H9 (cell line): Measurements from ENCODE around the gene ERBIN. TPM values are rescaled to one million over a fixed set of nuclear protein-coding genes. Genes with fewer than 3 reads are reported as not detected.

Experiments
- DNase-seq: peaks from one replicate; pipeline ENCODE4 v3.0.0-alpha.2; 2017
- H2AFZ ChIP-seq: one replicate; pipeline ENCODE4 v1.6.1; 2013; ENCODE audit warnings: mild to moderate bottlenecking, low read length, control low read depth, moderate library complexity
- H2AK5ac ChIP-seq: 2 replicates; pipeline ENCODE4 v1.6.1; 2013; ENCODE audit warnings: low read length, control low read depth, mixed read lengths; ENCODE audit not compliant: insufficient read length
- H2BK120ac ChIP-seq: one replicate; pipeline ENCODE4 v1.6.1; 2013; ENCODE audit warnings: low read depth, mild to moderate bottlenecking, low read length, control low read depth, inconsistent platforms; ENCODE audit not compliant: poor library complexity, severe bottlenecking
- H2BK12ac ChIP-seq: 2 replicates; pipeline ENCODE4 v1.6.1; 2013; ENCODE audit warnings: low read length, control low read depth, mixed read lengths, low read depth; ENCODE audit not compliant: insufficient read length
- H2BK15ac ChIP-seq: 2 replicates; pipeline ENCODE4 v1.6.1; 2013; ENCODE audit warnings: low read depth, low read length, control low read depth
- H2BK20ac ChIP-seq: one replicate; pipeline ENCODE4 v1.6.1; 2013; ENCODE audit warnings: low read depth, mild to moderate bottlenecking, low read length, control low read depth, inconsistent platforms; ENCODE audit not compliant: poor library complexity, severe bottlenecking
- H2BK5ac ChIP-seq: 2 replicates; pipeline ENCODE4 v1.6.1; 2013; ENCODE audit warnings: low read length, control low read depth, mixed read lengths; ENCODE audit not compliant: insufficient read length
- H3K14ac ChIP-seq: 2 replicates; pipeline ENCODE4 v1.6.1; 2013; ENCODE audit warnings: low read length, control low read depth; ENCODE audit not compliant: insufficient read depth
- H3K18ac ChIP-seq: 2 replicates; pipeline ENCODE4 v1.6.1; 2013; ENCODE audit warnings: low read depth, mild to moderate bottlenecking, mixed read lengths, low read length, control low read depth; ENCODE audit not compliant: insufficient read length
- H3K23ac ChIP-seq: 2 replicates; pipeline ENCODE4 v1.6.1; 2013; ENCODE audit warnings: low read length, control low read depth, mixed read lengths, low read depth; ENCODE audit not compliant: insufficient read length
- H3K23me2 ChIP-seq: 2 replicates; pipeline ENCODE4 v1.6.1; 2013; ENCODE audit warnings: low read depth, mild to moderate bottlenecking, mixed read lengths, low read length, control low read depth; ENCODE audit not compliant: insufficient read length, poor library complexity, severe bottlenecking
- H3K27ac ChIP-seq: 2 replicates; pipeline ENCODE4 v1.5.1; 2013; ENCODE audit warnings: low read length, control low read depth, mixed read lengths, low read depth; ENCODE audit not compliant: insufficient read length
- H3K27me3 ChIP-seq: 2 replicates; pipeline ENCODE4 v1.6.1; 2013; ENCODE audit warnings: low read length, control low read depth, inconsistent platforms; ENCODE audit not compliant: insufficient read depth
- H3K4ac ChIP-seq: 2 replicates; pipeline ENCODE4 v1.6.1; 2013; ENCODE audit warnings: low read depth, mild to moderate bottlenecking, control low read depth, inconsistent platforms, low read length, moderate library complexity
- H3K4me1 ChIP-seq: 2 replicates; pipeline ENCODE4 v1.6.1; 2013; ENCODE audit warnings: low read length, control low read depth, inconsistent platforms; ENCODE audit not compliant: insufficient read depth
- H3K4me2 ChIP-seq: 2 replicates; pipeline ENCODE4 v1.6.1; 2013; ENCODE audit warnings: low read length, control low read depth, mixed read lengths; ENCODE audit not compliant: insufficient read length, insufficient read depth
- H3K56ac ChIP-seq: 2 replicates; pipeline ENCODE4 v1.6.1; 2013; ENCODE audit warnings: low read depth, mild to moderate bottlenecking, mixed read lengths, low read length, control low read depth; ENCODE audit not compliant: insufficient read length
- H3K79me1 ChIP-seq: 2 replicates; pipeline ENCODE4 v1.6.1; 2013; ENCODE audit warnings: low read depth, mild to moderate bottlenecking, moderate library complexity, low read length, control low read depth, inconsistent platforms; ENCODE audit not compliant: insufficient read depth, poor library complexity, severe bottlenecking
- H3K79me2 ChIP-seq: 2 replicates; pipeline ENCODE4 v1.6.1; 2013; ENCODE audit warnings: low read length, control low read depth, inconsistent platforms; ENCODE audit not compliant: insufficient read depth
- H3K9ac ChIP-seq: 2 replicates; pipeline ENCODE4 v1.6.1; 2013; ENCODE audit warnings: low read length, control low read depth, mixed read lengths; ENCODE audit not compliant: insufficient read length; ENCODE audit errors: extremely low read depth
- H3K9me3 ChIP-seq: one replicate; pipeline ENCODE4 v1.6.1; 2013; ENCODE audit warnings: low read depth, low read length, inconsistent platforms; ENCODE audit not compliant: control insufficient read depth
- H3T11ph ChIP-seq: one replicate; pipeline ENCODE4 v1.6.1; 2013; ENCODE audit warnings: mild to moderate bottlenecking, low read length, control low read depth, inconsistent platforms
- H4K20me1 ChIP-seq: one replicate; pipeline ENCODE4 v1.6.1; 2013; ENCODE audit not compliant: control insufficient read depth, insufficient read length, insufficient read depth
- H4K5ac ChIP-seq: 2 replicates; pipeline ENCODE4 v1.6.1; 2013; ENCODE audit warnings: low read depth, mild to moderate bottlenecking, mixed read lengths, low read length, control low read depth; ENCODE audit not compliant: insufficient read length
- H4K8ac ChIP-seq: replicated peaks from 2 replicates; pipeline ENCODE4 v1.6.1; 2013; ENCODE audit warnings: low read length, control low read depth, mixed read lengths, low read depth; ENCODE audit not compliant: insufficient read length
- H4K91ac ChIP-seq: 2 replicates; pipeline ENCODE4 v1.6.1; 2013; ENCODE audit warnings: low read depth, mild to moderate bottlenecking, moderate library complexity, mixed read lengths, low read length, control low read depth; ENCODE audit not compliant: insufficient read length
- H3K27ac Mint-ChIP-seq, 3 experiments: 2 replicates in 2 of 3; 3 replicates in 1 of 3; pipeline ENCODE4 v1.8.0; 2020 to 2021; ENCODE audit warnings: mixed read lengths in 3 of 3, mild to moderate bottlenecking in 1 of 3, moderate library complexity in 1 of 3
- H3K27me3 Mint-ChIP-seq: 2 replicates; pipeline ENCODE4 v1.8.0; 2021; ENCODE audit warnings: low read depth, mild to moderate bottlenecking, moderate library complexity, mixed read lengths
- H3K36me3 Mint-ChIP-seq, 3 experiments: 2 replicates in 2 of 3; 3 replicates in 1 of 3; pipeline ENCODE4 v1.8.0; 2020 to 2021; ENCODE audit warnings: low read depth in 3 of 3, mixed read lengths in 3 of 3; ENCODE audit not compliant: insufficient read depth in 1 of 3
- H3K4me1 Mint-ChIP-seq, 2 experiments: 2 replicates each; pipeline ENCODE4 v1.8.0; 2020; ENCODE audit warnings: mixed read lengths in 2 of 2
- H3K4me3 Mint-ChIP-seq, 2 experiments: 2 replicates in 1 of 2; 3 replicates in 1 of 2; pipeline ENCODE4 v1.8.0; 2020 to 2021; ENCODE audit warnings: mild to moderate bottlenecking in 2 of 2, mixed read lengths in 2 of 2, moderate library complexity in 1 of 2
- H3K9me3 Mint-ChIP-seq, 2 experiments: 2 replicates in 1 of 2; 3 replicates in 1 of 2; pipeline ENCODE4 v1.8.0; 2020; ENCODE audit warnings: mild to moderate bottlenecking in 2 of 2, mixed read lengths in 2 of 2, moderate library complexity in 1 of 2
- total RNA-seq: library from RNA; stranded (reverse); gene quantifications from 2 replicates; pipeline ENCODE4 v1.2.1, GENCODE V29; 2021
- TF ChIP-seq, protein P1 (sequence below): fragments of 200-600 bp; sonication (generic); conservative IDR thresholded peaks from 3 replicates; pipeline ENCODE4 v1.8.0; 2021; ENCODE audit warnings: antibody characterized with exemption, mild to moderate bottlenecking

ERBIN gene
- total RNA-seq, 1 experiment from 2014 or later, result 42.9 TPM

DNA sequence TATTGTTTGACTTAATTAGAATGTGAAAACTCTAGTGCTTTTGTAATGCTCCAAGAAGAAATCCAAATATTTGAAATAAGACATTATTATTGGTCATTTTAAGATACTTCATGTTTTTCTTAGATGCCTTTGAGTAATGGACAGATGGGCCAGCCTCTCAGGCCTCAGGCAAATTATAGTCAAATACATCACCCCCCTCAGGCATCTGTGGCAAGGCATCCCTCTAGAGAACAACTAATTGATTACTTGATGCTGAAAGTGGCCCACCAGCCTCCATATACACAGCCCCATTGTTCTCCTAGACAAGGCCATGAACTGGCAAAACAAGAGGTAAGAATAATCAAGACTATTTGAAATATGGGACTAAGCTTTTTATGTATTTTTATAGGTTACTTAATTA is 148.5 kb downstream of the ERBIN start:
- Histone ChIP-seq H2BK12ac (no peak overlapping the region), H2BK120ac (no peak overlapping the region), H3K27ac (no peak overlapping the region), H3K23ac (no peak overlapping the region), H4K8ac (no peak overlapping the region), H3K79me2 (no peaks in the 10 kb centered on the region), H3K14ac (no peak overlapping the region), H4K91ac (no peak overlapping the region), H3K4me2 (no peak overlapping the region), H3K4me1 (no peaks in the 10 kb centered on the region), H3K4ac (no peak overlapping the region), H3K18ac (no peak overlapping the region), H3T11ph (no peak overlapping the region), H2BK5ac (no peak overlapping the region), H2AK5ac (no peak overlapping the region), H3K27me3 (no peaks in the 10 kb centered on the region), H3K56ac (no peak overlapping the region), H3K79me1 (no peaks in the 10 kb centered on the region), H3K9ac (no peak overlapping the region), H3K9me3 (no peaks in the 10 kb centered on the region), H2BK15ac (no peak overlapping the region), H3K23me2 (no peaks in the 10 kb centered on the region), H2BK20ac (no peak overlapping the region), H2AFZ (no peak overlapping the region), H4K20me1 (no peaks in the 10 kb centered on the region), H4K5ac (no peak overlapping the region)
- peaks cover 3 to 32% (median 26%) of the 10 kb centered on the region in 3 experiments; a peak in 6 of 7 replicates for H3K36me3 Mint-ChIP-seq
- H3K27ac Mint-ChIP-seq, result no peak overlapping the region
- DNase-seq, result no peak
- H3K4me3 Mint-ChIP-seq, result no peak overlapping the region
- no peaks in the 10 kb centered on the region for H3K4me1 Mint-ChIP-seq
- H3K9me3 Mint-ChIP-seq, result no peaks in the 10 kb centered on the region
- TF ChIP-seq, protein P1, sequence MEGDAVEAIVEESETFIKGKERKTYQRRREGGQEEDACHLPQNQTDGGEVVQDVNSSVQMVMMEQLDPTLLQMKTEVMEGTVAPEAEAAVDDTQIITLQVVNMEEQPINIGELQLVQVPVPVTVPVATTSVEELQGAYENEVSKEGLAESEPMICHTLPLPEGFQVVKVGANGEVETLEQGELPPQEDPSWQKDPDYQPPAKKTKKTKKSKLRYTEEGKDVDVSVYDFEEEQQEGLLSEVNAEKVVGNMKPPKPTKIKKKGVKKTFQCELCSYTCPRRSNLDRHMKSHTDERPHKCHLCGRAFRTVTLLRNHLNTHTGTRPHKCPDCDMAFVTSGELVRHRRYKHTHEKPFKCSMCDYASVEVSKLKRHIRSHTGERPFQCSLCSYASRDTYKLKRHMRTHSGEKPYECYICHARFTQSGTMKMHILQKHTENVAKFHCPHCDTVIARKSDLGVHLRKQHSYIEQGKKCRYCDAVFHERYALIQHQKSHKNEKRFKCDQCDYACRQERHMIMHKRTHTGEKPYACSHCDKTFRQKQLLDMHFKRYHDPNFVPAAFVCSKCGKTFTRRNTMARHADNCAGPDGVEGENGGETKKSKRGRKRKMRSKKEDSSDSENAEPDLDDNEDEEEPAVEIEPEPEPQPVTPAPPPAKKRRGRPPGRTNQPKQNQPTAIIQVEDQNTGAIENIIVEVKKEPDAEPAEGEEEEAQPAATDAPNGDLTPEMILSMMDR, result no peak
- H3K27me3 Mint-ChIP-seq, result no peaks in the 10 kb centered on the region
